ENCODE results near the gene COL4A6. TPM values are rescaled to one million over a fixed set of nuclear protein-coding genes. Genes with fewer than 3 reads are reported as not detected.

The COL4A6 gene
- polyA plus RNA-seq, 1 donor from 2014 or later: 1.6 TPM

GRCh38 chrX:108285918-108286317 is 152.3 kb downstream of the COL4A6 start:
- no peaks in the 10 kb centered on the region for H3K27me3 ChIP-seq (ENCODE audit: insufficient read depth, low read depth, low read length)
- no peak overlapping the region for H2AFZ ChIP-seq (ENCODE audit: low read depth, low read length)
- no peaks in the 10 kb centered on the region for H3K79me2 ChIP-seq (replicated peaks; ENCODE audit: insufficient read depth, low read length)
- no peak overlapping the region for H3K4me2 ChIP-seq (ENCODE audit: low read length)
- no peaks in the 10 kb centered on the region for H3K36me3 ChIP-seq (ENCODE audit: insufficient read depth, low read length)
- no peaks in the 10 kb centered on the region for H4K20me1 ChIP-seq (ENCODE audit: insufficient read depth)
- no peak for TF ChIP-seq TAF1 (IDR thresholded peaks at IDR 0.05; ENCODE audit: low read depth)
- TF ChIP-seq SMC3 (conservative IDR thresholded peaks at IDR 0.05; ENCODE audit: poor library complexity): no peak
- TF ChIP-seq EZH2 (IDR thresholded peaks at IDR 0.05; ENCODE audit: borderline replicate concordance, insufficient read depth, low read length, poor library complexity, severe bottlenecking): no peak
- TF ChIP-seq EP300 (conservative IDR thresholded peaks at IDR 0.05; ENCODE audit: poor library complexity, severe bottlenecking): no peak
- no peak for TF ChIP-seq RAD21 (conservative IDR thresholded peaks at IDR 0.05)
- no peaks in the 10 kb centered on the region for H3K9me3 ChIP-seq (ENCODE audit: low read length)
- no peaks in the 10 kb centered on the region for H3F3A ChIP-seq (ENCODE audit: insufficient read depth, low read length, poor library complexity, severe bottlenecking)
- H3K9ac ChIP-seq (ENCODE audit: low read length): no peak overlapping the region
- H3K4me3 ChIP-seq (ENCODE audit: low read length): no peak overlapping the region
- H3K9me2 ChIP-seq (ENCODE audit: insufficient read depth, low read length): no peaks in the 10 kb centered on the region
- H3K27ac ChIP-seq (ENCODE audit: low read length): peak overlapping the region; percentile 58

GRCh38 chrX:108285356-108285755 is 152.9 kb downstream of the COL4A6 start:
- Histone ChIP-seq H3K9ac (ENCODE audit: low read length) (no peak overlapping the region), H3K4me3 (ENCODE audit: low read length) (no peak overlapping the region), H3K79me2 (replicated peaks; ENCODE audit: insufficient read depth, low read length) (no peaks in the 10 kb centered on the region), H2AFZ (ENCODE audit: low read depth, low read length) (no peak overlapping the region), H4K20me1 (ENCODE audit: insufficient read depth) (no peaks in the 10 kb centered on the region), H3K9me2 (ENCODE audit: insufficient read depth, low read length) (no peaks in the 10 kb centered on the region), H3K4me2 (ENCODE audit: low read length) (no peak overlapping the region), H3K27ac (ENCODE audit: low read length) (peak overlapping the region; percentile 58), H3K9me3 (ENCODE audit: low read length) (no peaks in the 10 kb centered on the region), H3F3A (ENCODE audit: insufficient read depth, low read length, poor library complexity, severe bottlenecking) (no peaks in the 10 kb centered on the region), H3K27me3 (ENCODE audit: insufficient read depth, low read depth, low read length) (no peaks in the 10 kb centered on the region), H3K36me3 (ENCODE audit: insufficient read depth, low read length) (no peaks in the 10 kb centered on the region)
- TF ChIP-seq SMC3 (conservative IDR thresholded peaks at IDR 0.05; ENCODE audit: poor library complexity) (no peak), MXI1 (conservative IDR thresholded peaks at IDR 0.05; ENCODE audit: poor library complexity, severe bottlenecking) (no peak), POLR2AphosphoS5 (IDR thresholded peaks at IDR 0.05) (peak; percentile 23), RAD21 (conservative IDR thresholded peaks at IDR 0.05) (no peak)

GRCh38 chrX:108275732-108276131 is 162.5 kb downstream of the COL4A6 start:
- Histone ChIP-seq H3K9me2 (ENCODE audit: insufficient read depth, low read length) (no peaks in the 10 kb centered on the region), H3K27ac (ENCODE audit: low read length) (no peak overlapping the region), H3K4me3 (ENCODE audit: low read length) (no peak overlapping the region), H3K79me2 (replicated peaks; ENCODE audit: insufficient read depth, low read length) (no peaks in the 10 kb centered on the region), H3K27me3 (ENCODE audit: insufficient read depth, low read depth, low read length) (no peaks in the 10 kb centered on the region), H3K9me3 (ENCODE audit: low read length) (no peaks in the 10 kb centered on the region), H2AFZ (ENCODE audit: low read depth, low read length) (no peak overlapping the region), H3F3A (ENCODE audit: insufficient read depth, low read length, poor library complexity, severe bottlenecking) (no peaks in the 10 kb centered on the region), H4K20me1 (ENCODE audit: insufficient read depth) (no peaks in the 10 kb centered on the region), H3K4me2 (ENCODE audit: low read length) (no peak overlapping the region), H3K36me3 (ENCODE audit: insufficient read depth, low read length) (no peaks in the 10 kb centered on the region), H3K9ac (ENCODE audit: low read length) (no peak overlapping the region)
- no peak for TF ChIP-seq EZH2 (IDR thresholded peaks at IDR 0.05; ENCODE audit: borderline replicate concordance, insufficient read depth, low read length, poor library complexity, severe bottlenecking)
- TF ChIP-seq CTCF (IDR thresholded peaks at IDR 0.05; ENCODE audit: poor library complexity, severe bottlenecking): no peak
- no peak for TF ChIP-seq TAF1 (IDR thresholded peaks at IDR 0.05; ENCODE audit: low read depth)
- TF ChIP-seq REST (IDR thresholded peaks at IDR 0.05; ENCODE audit: borderline replicate concordance): no peak
- no peak for TF ChIP-seq MXI1 (conservative IDR thresholded peaks at IDR 0.05; ENCODE audit: poor library complexity, severe bottlenecking)
- TF ChIP-seq RAD21 (conservative IDR thresholded peaks at IDR 0.05): no peak
- TF ChIP-seq EP300 (conservative IDR thresholded peaks at IDR 0.05; ENCODE audit: poor library complexity, severe bottlenecking): no peak

Measured in neural cell (in vitro differentiated cells).